ENCODE results near the gene STXBP6.

STXBP6 gene

DNA sequence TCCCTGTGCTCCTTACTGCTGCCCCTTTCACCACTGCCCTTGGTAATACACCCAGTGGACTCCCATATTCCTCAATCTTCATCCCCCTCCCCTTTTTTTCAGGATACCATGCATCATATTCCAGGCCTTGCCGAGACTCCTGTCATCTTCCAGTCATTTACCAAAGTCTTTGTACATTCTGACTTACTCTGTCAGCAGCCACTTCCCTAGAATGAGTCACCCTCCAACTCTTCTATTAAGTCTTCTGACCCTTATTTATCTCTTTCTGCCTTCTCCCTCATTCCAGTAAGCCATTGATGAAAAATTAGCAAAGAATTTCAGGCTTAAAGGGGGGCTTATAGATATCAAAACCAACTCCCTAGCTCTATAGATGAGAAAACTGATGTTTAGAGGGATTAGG lies 128.0 kb downstream of the STXBP6 start:
- in situ Hi-C loops (cut with MboI; ENCODE audit: low sequenced_read_pairs): no loop called here

DNA sequence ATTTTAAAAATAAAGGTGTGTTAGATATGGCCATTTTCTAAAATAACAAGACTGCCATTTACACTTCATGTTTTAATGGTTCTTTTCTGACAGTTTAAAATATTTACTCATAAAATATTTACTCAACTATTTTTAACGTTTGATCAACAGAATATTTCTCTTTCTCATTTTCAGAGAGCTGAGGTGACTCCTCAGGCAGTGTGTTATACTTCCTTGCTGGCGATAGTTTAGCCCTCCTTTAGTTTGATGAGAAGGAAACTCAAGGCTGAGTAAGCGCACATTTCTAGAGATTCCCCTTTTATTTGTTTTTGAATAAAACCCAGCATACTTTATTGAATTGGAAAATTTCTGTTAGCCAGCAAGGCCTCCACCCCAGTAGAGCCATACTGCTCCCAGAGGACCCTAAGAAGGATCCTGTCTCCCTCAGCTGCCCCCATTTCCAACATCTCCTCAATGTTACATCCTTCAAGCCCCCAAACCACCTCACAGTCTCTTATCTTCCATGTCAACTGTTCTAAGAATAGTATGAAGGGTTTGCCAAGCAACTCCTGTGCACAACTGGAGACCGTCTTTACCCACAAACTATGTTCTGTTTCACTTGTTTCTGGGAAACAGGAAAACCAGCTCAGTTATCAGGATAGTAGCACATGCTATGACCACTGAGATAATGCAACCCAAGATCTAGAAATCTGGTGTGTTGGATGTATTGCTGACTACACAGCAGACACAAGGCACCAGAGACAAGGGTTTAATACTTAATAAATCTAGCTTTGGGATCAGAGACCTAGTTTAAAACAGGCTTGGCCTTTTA lies 129.5 kb downstream of the STXBP6 start:
- in situ Hi-C loops (cut with MboI; ENCODE audit: low sequenced_read_pairs): no loop called here

DNA sequence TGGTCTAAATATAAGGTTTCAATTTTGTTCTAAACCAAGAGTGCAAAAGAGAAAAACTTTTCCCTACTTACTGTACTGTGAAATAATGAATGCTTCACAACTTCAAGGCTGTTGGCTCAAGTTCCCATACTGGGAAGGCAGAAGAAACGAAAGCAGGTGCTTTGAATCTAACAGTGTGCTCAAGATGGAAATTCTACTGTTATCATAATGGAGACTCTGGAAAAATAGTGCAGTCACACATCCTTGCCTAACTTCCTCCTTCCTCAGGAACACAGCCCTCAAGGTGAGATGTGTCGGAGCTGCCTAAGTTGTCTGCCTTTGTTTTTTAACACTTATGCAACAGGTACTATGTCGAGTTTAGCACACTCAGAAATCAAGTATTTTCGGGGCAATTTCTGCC lies 131.1 kb downstream of the STXBP6 start:
- in situ Hi-C loops (cut with MboI; ENCODE audit: low sequenced_read_pairs): no loop called here

DNA sequence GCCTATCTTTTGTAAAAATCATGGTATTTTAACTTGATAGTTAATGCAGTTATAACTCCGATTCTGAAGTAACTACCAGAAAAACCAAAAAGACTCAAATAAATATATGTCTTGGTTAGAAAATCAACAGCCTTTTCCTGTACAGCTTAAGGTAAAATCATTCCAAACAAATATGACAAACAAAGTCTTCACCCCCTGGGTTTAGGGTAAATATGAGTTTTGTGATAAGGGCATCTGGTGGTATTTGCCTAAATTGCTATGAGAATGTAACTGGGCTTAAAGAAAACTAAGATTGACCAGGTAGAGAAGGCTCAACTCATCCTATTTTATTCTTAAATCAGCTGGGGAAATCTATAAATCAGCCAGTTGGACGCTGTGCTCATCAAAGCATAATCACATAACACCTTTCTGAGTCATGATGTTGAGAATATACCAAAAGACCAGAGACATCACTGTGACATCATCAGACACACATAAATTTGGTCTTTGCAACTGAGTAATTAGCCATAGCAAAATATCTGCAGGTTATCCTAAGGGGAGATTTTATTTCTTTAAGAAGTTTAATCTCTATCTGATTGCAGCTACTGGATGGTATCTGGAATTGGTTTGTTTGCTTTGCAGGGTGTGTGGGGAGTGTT lies 133.9 kb downstream of the STXBP6 start:
- in situ Hi-C loops (cut with MboI; ENCODE audit: low sequenced_read_pairs): no loop called here

DNA sequence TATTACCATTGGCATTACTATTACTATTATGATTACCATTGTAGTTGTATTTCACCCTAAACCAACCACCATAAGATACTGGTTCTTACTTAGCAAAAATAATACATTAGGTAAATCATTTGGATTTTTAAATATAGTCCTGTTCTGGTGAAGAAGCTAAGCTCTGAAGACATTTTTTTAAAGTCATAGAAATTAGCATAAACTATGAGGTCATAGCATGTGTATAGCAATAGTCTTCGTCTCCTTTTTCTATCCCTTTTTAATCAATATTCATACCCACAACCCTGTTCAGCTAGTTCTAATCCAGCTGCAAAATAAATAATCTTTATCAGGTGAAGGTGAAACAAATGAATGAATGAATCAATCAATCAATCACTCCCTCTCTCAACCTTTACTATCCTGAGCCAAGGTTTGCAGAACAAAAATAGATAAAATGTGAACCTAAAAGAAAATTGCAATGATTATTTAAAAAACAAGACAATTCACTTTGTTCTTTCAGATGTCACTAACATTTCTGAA lies 134.5 kb downstream of the STXBP6 start:
- in situ Hi-C loops (cut with MboI; ENCODE audit: low sequenced_read_pairs): no loop called here

DNA sequence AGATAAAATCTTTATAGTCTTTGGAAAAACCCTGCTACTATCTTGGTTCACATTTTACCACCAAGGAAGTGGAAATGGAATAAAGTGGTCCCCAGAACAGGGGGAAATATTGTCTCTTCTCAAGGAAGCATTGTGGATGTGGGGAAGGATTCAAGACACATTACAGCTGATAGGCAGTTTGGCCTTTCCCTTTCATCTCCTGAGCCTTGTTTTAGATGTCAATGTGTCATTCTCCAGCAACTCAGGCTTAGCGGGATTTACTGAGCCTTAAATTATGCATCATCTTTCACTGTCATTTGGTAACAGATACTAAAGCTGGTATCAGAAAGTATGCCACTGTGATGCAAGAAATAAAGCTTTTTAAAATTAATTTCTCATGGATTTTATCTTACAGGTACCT lies 136.2 kb downstream of the STXBP6 start:
- in situ Hi-C loops (cut with MboI; ENCODE audit: low sequenced_read_pairs): no loop called here

DNA sequence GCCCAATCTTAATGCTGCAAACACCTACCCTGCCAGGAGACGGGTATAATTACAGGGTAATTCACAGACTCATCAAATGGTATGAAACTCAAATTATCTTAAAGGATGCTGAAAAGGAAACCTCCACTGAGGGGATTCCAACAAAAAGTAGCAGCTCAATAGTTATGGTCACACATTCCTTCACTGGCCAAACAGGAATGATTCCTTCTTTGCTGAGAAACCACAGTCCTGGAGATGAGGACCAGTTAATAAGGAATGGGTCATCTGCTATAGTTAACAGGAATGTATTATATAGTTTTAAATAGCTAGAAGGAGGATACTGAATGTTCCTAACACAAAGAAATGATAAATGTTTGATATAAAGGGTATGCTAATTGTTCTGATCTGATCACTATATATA lies 136.9 kb downstream of the STXBP6 start:
- in situ Hi-C loops (cut with MboI; ENCODE audit: low sequenced_read_pairs): no loop called here

DNA sequence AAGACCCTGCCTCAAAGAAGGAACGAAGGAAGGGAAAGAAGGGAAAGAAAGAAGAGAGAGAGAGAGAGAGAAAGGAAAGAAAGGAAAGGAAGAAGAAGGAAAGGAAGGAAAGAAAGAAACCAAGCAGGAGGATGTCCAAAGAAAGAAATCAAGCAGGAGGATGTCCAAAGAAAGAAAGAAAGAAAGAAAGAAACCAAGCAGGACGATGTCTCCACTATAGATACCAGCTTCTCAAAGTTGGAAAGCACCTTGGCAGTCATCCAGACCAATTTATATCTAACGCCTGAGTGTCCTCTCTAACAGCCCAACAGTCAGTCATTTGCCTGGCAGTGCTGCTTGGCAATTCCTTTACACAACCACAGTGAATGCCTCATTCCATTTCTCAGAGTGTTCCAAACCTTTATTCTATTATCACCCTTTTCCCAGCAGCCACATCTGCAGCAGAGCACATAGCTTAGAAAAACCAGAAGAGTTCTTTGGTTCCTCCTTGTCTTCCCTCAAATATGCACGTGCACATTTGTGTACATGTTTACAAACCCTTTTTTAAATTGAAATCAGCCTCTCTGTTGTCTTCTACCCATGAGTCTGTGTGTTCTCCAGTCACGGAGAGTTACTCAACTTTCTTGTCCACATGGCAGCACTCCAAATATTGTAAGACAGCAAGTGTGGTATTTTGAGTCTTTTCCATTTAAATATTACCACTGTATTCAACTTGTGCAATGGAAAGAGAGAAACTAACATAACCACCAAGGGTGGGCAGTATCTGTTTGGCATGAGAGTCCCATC lies 138.4 kb downstream of the STXBP6 start:
- in situ Hi-C loops (cut with MboI; ENCODE audit: low sequenced_read_pairs): no loop called here

DNA sequence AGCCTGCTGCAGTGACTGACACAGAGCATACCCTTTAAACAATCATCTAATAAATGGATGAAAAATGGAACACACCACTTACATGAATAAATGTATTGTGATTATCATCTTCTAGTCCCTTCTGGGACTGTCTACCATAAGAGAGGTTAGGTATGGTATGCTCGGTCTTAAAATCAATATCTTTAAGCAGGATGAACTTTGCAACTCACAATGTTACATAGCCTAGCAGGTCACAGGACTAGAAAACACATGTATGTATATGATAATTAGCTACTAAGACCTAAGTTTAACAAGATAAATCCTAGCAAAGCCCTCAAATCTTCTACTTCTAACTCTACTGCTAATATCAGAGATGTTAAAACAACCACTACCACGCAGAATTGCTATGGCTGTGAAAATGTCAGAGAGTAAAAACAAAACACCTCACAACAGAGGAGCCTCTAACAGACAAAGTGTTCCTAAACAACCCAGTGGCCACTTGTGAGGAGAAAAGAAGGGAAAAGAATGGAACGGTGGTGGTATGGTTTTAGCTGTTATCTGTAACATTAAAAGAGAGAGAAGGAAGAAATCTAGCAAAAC lies 139.4 kb downstream of the STXBP6 start:
- in situ Hi-C loops (cut with MboI; ENCODE audit: low sequenced_read_pairs): no loop called here

DNA sequence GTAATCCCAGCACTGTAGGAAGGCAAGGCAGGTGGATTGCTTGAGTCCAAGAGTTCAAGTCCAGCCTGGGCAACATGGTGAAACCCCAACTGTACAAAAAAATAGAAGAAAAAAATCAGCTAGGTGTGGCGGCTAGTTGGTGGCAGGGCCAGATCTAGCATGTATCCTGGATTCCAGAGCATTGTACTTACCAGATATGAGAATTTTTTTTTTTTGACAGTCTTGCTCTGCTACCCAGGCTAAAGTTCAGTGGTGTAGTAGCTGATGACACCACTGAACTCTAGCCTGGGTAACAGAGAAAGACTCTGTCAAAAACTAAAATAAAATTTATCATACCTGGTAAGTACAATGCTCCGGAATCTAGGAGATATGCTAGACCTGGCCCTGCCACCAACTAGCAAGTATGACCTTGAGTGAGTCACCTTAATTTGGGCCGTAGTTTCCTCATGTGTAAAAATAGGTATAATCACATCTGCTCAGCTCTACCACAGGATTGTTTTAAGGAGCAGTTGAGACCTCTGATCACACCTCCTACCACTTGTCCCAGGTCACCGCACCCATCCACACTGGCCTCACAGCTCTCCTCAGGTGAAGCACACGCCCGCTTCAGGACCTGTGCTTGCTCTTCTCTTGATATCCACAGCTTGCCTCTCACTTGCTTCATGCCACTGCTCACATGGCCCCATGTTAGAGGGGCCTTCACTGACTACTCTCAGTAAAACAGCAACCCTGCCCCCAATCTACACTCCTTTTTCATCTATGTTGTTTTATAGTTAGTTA lies 140.2 kb downstream of the STXBP6 start:
- in situ Hi-C loops (cut with MboI; ENCODE audit: low sequenced_read_pairs): no loop called here

DNA sequence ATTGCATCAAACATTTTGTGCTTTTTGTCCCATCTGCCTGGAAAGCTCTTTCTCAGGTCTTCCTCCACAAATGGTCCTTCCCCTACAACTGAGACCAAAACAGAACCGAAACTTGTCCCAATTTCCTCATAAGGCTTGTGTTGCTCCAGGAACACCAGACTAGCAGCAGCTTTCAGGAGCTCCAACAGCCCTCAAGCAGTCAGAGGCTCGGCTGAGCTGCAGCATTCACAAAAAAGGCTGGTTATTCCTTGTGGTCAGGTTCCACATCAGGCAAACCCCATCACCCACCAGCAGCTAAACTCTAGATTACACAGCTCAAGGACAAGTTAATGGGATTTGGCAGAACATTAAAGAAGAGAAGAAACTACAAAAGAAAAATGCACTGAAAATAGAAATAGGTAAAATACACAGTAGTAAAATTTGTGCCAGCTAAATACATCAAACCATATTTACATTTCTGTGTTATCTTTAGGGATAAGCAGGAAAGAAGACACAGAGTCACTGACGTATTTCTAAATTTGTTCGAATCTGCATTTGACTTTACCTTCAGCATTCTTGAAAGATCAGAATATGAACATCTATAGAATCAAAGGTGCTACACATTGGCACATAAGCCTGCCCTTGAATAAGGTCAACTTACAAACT lies 141.2 kb downstream of the STXBP6 start:
- in situ Hi-C loops (cut with MboI; ENCODE audit: low sequenced_read_pairs): no loop called here

DNA sequence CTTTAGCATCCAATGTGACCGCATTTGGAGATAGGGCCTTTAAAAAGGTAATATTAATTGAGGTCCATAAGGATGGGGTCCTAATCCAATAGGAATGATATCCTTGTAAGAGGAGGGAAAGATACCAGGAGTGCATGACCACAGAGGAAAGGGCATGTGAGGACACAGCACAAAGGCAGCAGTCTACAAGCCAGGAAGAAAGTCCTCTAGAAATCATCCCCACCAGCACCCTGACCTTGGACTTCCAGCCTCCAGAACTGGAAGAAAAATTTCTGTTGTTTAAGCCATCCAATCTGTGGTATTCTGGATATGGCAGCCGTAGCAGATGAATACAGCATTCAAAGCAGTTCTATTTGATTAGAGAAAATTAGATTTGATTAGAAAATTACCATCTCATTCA lies 145.4 kb downstream of the STXBP6 start:
- in situ Hi-C loops (cut with MboI; ENCODE audit: low sequenced_read_pairs): no loop called here

DNA sequence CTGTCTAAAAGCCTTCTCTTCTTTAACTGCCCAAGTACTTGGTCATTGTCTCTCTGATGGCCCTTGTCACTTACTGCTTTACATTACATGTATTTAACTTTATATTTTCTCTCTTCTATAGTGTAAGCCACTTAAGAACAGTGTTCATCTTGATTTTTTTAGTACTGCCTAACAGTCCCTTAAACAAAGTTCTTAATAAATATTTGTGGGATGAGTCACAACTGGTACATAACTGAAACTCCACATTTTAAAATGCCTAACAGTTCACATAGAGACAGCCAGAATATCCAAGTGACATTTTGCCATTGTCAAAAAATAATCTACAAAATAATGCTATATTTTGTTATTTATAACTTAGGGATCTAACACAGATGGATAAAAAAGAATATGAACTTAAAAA lies 146.6 kb downstream of the STXBP6 start:
- in situ Hi-C loops (cut with MboI; ENCODE audit: low sequenced_read_pairs): no loop called here

DNA sequence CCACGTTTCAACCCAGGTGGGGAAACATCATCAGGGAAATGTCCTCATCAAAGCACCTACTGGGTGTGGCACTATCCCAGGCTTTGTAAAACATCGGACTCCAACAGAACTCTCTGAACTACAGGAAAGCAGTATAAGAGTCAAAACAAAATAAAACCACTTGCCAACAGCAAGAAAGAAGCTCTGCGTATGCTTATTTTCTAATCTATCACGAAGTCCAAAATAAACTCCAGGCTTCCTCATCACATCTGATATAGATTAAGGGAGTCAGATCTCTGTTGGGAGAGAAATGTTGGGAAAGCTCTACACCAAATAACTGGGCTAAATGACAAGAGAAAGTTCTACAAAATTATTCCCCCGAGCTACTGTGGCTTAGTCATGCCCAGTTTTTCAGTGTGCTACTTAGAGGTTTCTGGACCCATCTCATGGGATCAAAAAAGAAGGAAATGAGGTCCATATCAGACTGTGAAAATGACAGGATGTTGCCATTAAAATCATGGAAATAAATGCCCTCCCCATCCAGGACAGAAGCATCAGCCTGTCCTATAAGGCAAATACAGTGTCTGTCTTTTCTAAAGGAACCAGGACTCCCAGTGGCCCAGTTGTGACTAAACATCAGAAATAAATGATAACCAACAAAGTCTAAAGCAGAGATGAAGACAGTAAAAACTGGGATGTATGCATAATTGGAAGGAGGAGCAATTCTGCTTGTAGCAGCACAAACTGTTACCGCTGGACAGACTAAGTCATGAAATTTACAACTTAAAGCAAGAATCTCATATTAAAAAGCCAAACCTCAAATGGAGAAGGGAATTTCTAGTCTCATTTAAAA lies 149.5 kb downstream of the STXBP6 start:
- in situ Hi-C loops (cut with MboI; ENCODE audit: low sequenced_read_pairs): no loop called here

DNA sequence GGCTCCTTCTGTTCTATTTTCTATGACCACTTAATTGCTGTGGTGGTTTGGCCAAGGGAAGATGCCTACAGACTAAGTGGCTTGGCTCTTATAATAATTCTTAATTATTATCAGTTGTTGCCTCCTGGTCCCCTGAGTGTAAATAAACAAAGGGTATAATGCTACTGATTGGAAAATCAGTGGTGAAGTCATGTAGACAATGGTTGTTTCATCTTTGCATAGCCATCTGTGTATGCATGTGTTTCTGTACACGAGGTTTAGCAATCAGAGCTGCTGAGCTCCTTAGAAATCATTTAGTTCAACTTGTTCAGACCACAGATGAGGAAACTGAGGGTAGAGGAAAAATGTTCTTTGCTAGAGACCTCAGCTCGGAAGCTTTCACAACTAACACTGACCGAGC lies 152.2 kb downstream of the STXBP6 start:
- in situ Hi-C loops (cut with MboI; ENCODE audit: low sequenced_read_pairs): no loop called here

DNA sequence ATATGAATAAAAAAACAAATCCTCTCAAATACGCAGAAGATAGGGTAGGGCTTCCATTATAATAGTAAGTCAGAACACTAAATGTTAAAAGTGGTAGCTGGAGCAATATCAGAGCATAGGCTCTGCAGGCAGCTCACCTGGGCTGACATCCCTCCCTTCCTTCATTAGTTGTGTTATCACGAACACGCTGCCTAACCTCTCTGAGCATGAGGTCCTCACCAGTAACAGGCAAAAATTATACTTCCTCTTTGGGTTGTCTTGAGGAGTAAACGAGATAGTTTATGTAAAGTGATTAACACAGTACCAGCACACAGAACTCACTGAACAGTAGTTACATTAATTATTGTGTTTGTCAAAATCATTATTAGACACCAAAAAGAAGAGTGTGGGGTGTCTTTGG lies 154.3 kb downstream of the STXBP6 start:
- in situ Hi-C loops (cut with MboI; ENCODE audit: low sequenced_read_pairs): no loop called here

DNA sequence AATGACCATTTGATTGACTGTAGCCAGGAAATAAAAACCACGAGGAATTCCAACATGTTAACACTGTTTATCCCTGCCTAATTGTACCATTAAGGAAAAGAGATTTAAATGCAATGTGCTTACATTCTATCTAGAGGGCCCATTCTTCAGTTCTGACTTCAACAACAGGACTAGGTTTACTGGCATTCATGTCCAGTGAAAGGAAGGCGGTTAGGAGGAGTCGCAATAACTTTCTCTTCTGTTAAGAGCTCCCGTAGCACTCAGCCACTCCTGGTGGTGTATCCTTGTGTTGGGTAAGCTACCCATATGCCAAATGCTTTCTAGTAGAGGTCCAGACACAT lies 154.7 kb downstream of the STXBP6 start:
- in situ Hi-C loops (cut with MboI; ENCODE audit: low sequenced_read_pairs): no loop called here

DNA sequence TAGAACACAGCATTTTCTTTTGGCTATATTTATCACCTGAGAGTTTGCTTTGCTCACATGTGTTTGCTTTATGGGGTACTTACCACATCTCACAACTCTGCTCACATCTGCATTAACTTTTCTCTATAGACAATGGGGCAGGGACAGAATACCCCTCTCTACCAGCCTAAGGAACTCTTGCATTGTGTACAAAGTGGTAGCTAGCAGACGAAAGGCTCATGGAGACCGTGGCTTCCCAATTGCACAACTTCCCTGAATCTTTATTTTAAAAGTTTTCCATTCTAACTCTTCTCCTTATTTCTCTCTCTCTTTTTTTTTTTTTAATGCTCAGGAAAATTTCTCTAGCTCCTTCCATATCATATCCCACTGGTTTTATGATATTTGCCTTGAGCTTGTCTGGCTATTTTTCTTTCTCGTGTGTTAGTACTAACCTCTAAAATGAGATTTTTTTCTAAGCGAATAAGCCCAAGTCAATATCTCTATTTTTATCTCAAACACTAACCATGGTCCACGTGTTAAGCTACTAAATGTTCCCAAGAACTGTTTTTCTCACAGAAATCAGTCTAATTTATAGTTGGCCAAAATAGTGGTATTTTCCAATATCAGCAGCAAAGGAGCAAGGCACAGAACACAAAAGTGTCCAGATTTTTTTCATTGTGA lies 155.2 kb downstream of the STXBP6 start:
- in situ Hi-C loops (cut with MboI; ENCODE audit: low sequenced_read_pairs): no loop called here
